A673 (cell line): ENCODE results near the gene XIRP2.

Experiments used
- EZH2 ChIP-seq: fragments of 200-600 bp; sonication (generic); IDR thresholded peaks from 2 replicates; pipeline ENCODE4 v1.6.1; 2017; ENCODE audit warnings: borderline replicate concordance, low read depth, mild to moderate bottlenecking, mixed read lengths, antibody characterized with exemption, low read length; ENCODE audit not compliant: poor library complexity, severe bottlenecking
- TF ChIP-seq, protein P1 (sequence below): fragments of 300-800, 200-600 bp; sonication (generic); conservative IDR thresholded peaks from 2 replicates; pipeline ENCODE4 v1.5.1; 2017; ENCODE audit warnings: low read depth, mild to moderate bottlenecking, antibody characterized with exemption, low read length, moderate library complexity, mixed read lengths

DNA sequence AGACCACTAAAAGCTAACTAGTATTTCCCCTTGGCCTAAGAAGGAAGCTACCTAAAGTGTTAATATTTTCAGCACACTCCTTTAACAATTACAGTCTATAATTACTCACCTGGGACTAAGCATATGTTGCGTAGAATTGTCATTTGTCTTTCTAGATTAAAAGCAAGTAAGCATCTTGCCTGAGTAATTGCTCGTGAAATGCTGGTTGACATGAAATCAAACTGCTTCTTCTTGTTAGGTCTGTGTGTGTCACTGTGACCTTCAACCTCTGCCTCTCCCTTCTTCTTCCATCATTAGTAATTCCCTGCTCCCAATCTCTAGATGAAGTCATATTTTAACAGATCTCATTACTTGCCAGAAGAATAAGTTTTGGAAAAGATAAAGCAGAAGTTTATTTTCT lies 212.2 kb downstream of the XIRP2 start:
- TF ChIP-seq, protein P1, sequence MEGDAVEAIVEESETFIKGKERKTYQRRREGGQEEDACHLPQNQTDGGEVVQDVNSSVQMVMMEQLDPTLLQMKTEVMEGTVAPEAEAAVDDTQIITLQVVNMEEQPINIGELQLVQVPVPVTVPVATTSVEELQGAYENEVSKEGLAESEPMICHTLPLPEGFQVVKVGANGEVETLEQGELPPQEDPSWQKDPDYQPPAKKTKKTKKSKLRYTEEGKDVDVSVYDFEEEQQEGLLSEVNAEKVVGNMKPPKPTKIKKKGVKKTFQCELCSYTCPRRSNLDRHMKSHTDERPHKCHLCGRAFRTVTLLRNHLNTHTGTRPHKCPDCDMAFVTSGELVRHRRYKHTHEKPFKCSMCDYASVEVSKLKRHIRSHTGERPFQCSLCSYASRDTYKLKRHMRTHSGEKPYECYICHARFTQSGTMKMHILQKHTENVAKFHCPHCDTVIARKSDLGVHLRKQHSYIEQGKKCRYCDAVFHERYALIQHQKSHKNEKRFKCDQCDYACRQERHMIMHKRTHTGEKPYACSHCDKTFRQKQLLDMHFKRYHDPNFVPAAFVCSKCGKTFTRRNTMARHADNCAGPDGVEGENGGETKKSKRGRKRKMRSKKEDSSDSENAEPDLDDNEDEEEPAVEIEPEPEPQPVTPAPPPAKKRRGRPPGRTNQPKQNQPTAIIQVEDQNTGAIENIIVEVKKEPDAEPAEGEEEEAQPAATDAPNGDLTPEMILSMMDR, result no peak
- TF ChIP-seq EZH2, result no peak
